HG02885 (cell line): Measurements from ENCODE around the gene FURIN.
"Not testable (repeated sequence)": the region's sequence is repeated elsewhere in the genome, so short reads cannot be mapped to it uniquely, and the experiment has no call there.

Experiments
- ATAC-seq: cut with Tn5 transposase; IDR thresholded peaks from one replicate; pipeline ENCODE4 v1.9.1; 2021; ENCODE audit warnings: mild to moderate bottlenecking; ENCODE audit not compliant: unreplicated experiment, poor library complexity

Gene FURIN

GRCh38 chr15:90897131-90897655 is 28.8 kb downstream of the FURIN start:
- ATAC-seq: peak; percentile 62

GRCh38 chr15:90901175-90902039 is 33.0 kb downstream of the FURIN start:
- no peak for ATAC-seq

GRCh38 chr15:90902040-90902839 is 33.9 kb downstream of the FURIN start:
- ATAC-seq: peak; percentile 73

- ATAC-seq: peak; percentile 58
Observed at GRCh38 chr15:90902840-90903732, 34.7 kb downstream of the FURIN start, which contains the start of gene MAN2A2. MAN2A2 (plus strand) TSS chr15:90903302; CDS start chr15:90904208, 906 bp downstream.

GRCh38 chr15:90903733-90904536 is 35.5 kb downstream of the FURIN start:
- ATAC-seq: no peak

- ATAC-seq: no peak
Observed at GRCh38 chr15:90904746-90905145, 36.4 kb downstream of the FURIN start.

- ATAC-seq: no peak
Observed at GRCh38 chr15:90905306-90906180, 37.2 kb downstream of the FURIN start.

- no peak for ATAC-seq
Observed at GRCh38 chr15:90906181-90906849, 37.9 kb downstream of the FURIN start.

GRCh38 chr15:90907051-90907660 is 38.8 kb downstream of the FURIN start:
- ATAC-seq: no peak

- no peak for ATAC-seq
Observed at GRCh38 chr15:90907838-90908507, 39.6 kb downstream of the FURIN start.

GRCh38 chr15:90909449-90909848 is 41.1 kb downstream of the FURIN start:
- ATAC-seq: not testable (repeated sequence)

- ATAC-seq: no peak
Observed at GRCh38 chr15:90909976-90910375, 41.6 kb downstream of the FURIN start.

GRCh38 chr15:90910441-90911301 is 42.3 kb downstream of the FURIN start:
- no peak for ATAC-seq

- ATAC-seq: no peak
Observed at GRCh38 chr15:90911302-90911623, 42.9 kb downstream of the FURIN start.

- no peak for ATAC-seq
Observed at GRCh38 chr15:90911906-90912769, 43.8 kb downstream of the FURIN start.
